ENCODE data around the gene FTCD.
"Not testable (repeated sequence)": the region's sequence is repeated elsewhere in the genome, so short reads cannot be mapped to it uniquely, and the experiment has no call there.

Gene FTCD

DNA sequence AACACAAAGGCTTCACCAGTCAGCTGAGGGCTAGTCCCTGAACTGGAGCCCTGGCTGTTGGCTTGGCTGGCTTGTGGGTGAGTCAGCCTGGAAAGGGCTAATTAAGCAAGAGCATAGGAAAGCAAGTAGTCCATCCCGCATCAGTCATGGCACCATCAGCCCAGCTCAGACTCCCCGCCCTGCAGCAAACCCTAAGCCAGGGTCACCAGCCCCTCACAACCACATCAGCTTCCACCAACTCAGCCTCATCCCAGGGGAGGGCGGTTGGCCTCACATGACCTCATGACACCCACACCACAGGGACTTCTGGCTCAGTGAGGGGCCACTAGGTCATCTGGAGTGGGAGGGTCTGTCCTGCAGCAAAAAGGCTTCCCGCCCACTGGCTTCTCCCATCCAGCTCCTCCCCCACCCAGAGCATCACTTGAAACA lies 35.9 kb upstream of the FTCD start:
- no peaks in the 10 kb centered on the region for H3K9me3 Mint-ChIP-seq

GRCh38 chr21:46190491-46191131 lies 35.2 kb upstream of the FTCD start:
- Mint-ChIP-seq H3K4me3 (no peak overlapping the region), H3K27ac (no peak overlapping the region), H3K4me1 (no peaks in the 10 kb centered on the region), H3K36me3 (peaks cover 36 to 43% of the 10 kb centered on the region in 2 donors), H3K27me3 (no peaks in the 10 kb centered on the region), H3K9me3 (no peaks in the 10 kb centered on the region)
- DNase-seq (no peak), ATAC-seq (replicated peaks) (no peak)

More for the DNA sequence above, 35.9 kb upstream of the FTCD start:
- H3K4me1 Mint-ChIP-seq, result no peaks in the 10 kb centered on the region
- no peak for DNase-seq
- no peaks in the 10 kb centered on the region for H3K27me3 Mint-ChIP-seq
- no peak overlapping the region for H3K4me3 Mint-ChIP-seq
- H3K36me3 Mint-ChIP-seq, result peaks cover 36 to 46% of the 10 kb centered on the region in 2 donors
- no peak overlapping the region for H3K27ac Mint-ChIP-seq
- no peak for ATAC-seq (replicated peaks)

GRCh38 chr21:46189959-46190490 lies 34.6 kb upstream of the FTCD start:
- no peaks in the 10 kb centered on the region for H3K9me3 Mint-ChIP-seq
- peaks cover 31 to 39% of the 10 kb centered on the region in 2 donors for H3K36me3 Mint-ChIP-seq
- H3K4me3 Mint-ChIP-seq, result no peak overlapping the region
- H3K4me1 Mint-ChIP-seq, result no peaks in the 10 kb centered on the region
- DNase-seq (no peak), ATAC-seq (replicated peaks) (no peak)
- no peaks in the 10 kb centered on the region for H3K27me3 Mint-ChIP-seq
- H3K27ac Mint-ChIP-seq, result no peak overlapping the region

DNA sequence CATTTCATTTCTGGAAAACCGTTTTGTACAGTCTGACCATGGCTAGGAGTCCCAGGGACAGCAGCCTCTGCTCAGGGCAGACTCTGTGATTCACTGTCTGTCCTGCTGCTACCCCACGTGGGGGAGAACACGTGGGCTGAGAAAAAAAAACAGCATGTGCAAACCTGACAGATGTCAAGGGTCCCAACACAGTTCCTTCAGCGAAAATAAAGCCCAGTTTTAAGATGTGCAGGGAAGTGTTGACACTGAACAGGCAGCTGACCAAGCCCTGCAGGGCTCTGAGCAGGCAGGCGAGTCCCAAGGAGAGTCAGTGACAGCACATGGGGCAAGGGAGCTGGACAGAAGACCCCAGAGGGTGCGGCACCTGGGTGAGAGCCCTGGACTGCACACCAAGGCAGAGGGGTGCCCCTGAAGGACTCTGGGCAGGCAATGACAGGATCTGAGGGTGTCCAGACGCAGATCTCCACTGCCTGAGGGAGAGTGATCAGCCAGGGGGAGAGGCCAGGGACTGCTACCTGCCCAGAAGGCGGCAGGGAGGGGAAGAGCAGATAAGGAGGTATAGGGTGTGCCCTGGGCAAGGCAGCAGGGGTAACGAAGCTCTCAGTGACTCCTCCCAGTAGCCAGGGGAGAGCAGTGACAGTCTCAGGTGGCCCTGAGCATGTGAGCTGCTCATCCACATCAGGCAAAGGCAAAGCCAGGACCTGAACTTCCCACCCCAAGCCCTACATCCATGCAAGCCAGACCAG lies 34.0 kb upstream of the FTCD start:
- H3K4me1 Mint-ChIP-seq, result no peaks in the 10 kb centered on the region
- ATAC-seq (replicated peaks), result no peak
- H3K27me3 Mint-ChIP-seq, result no peaks in the 10 kb centered on the region
- H3K9me3 Mint-ChIP-seq, result no peaks in the 10 kb centered on the region
- peaks cover 25 to 38% of the 10 kb centered on the region in 2 donors for H3K36me3 Mint-ChIP-seq
- DNase-seq, result no peak
- H3K27ac Mint-ChIP-seq, result no peak overlapping the region
- H3K4me3 Mint-ChIP-seq, result no peak overlapping the region

- peaks cover 16 to 29% of the 10 kb centered on the region in 2 donors for H3K36me3 Mint-ChIP-seq
- H3K27ac Mint-ChIP-seq, result peak overlapping the region; percentile 43
- DNase-seq (no peak), ATAC-seq (replicated peaks) (no peak)
- no peaks in the 10 kb centered on the region for H3K27me3 Mint-ChIP-seq
- H3K4me1 Mint-ChIP-seq, result peaks cover 0 to 5% of the 10 kb centered on the region in 2 donors
- H3K9me3 Mint-ChIP-seq, result no peaks in the 10 kb centered on the region
- H3K4me3 Mint-ChIP-seq, result no peak overlapping the region
Observed at GRCh38 chr21:46188226-46189212, 33.1 kb upstream of the FTCD start.

DNA sequence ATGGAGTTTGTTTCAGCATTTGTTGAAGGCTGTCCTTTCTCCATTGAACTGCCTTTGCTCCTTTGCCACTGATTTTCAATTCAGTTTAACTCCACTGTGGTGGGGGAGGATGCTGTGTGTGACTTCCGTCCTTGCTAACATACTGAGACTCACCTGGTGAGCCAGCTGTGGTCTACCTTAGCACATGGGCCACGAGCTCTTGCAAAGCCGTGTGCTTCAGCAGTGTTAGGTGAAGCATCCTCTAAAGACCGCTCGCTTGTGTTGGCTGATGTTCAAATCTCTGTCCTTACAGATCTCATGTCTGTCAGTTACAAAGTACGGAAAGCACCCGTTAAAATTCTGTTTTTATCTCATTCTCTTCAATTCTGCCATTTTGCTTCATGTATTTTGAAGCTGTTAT lies 32.4 kb upstream of the FTCD start:
- H3K36me3 Mint-ChIP-seq, result peaks cover 13 to 27% of the 10 kb centered on the region in 2 donors
- peaks cover 2 to 10% of the 10 kb centered on the region in 2 donors for H3K4me1 Mint-ChIP-seq
- H3K27me3 Mint-ChIP-seq, result no peaks in the 10 kb centered on the region
- H3K27ac Mint-ChIP-seq, result no peak overlapping the region
- ATAC-seq (replicated peaks), result no peak
- DNase-seq, result no peak
- H3K9me3 Mint-ChIP-seq, result no peaks in the 10 kb centered on the region
- H3K4me3 Mint-ChIP-seq, result no peak overlapping the region

- Mint-ChIP-seq H3K27ac (no peak overlapping the region), H3K4me3 (no peak overlapping the region)
- no peak for ATAC-seq (replicated peaks)
Observed at GRCh38 chr21:46187261-46187660, 31.9 kb upstream of the FTCD start.

DNA sequence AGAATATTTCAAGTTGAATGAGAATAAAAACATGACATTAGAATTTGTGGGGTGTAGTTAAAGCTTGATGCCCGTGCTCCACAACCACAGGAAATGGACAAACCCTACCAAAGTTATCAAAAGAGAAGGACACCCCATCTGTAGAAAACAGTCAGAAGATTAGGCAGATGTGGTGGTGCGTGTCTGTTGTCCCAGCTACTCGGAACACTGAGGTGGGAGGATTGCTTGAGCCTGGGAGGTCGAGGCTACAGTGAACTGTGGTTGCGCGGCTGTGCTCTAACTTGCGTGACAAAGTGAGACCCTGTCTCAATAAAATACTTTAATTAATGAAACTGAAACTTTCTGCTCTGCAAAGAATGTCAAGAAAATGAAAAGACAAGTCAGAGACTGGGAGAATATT lies 30.3 kb upstream of the FTCD start:
- H3K4me3 Mint-ChIP-seq, result no peak overlapping the region
- no peaks in the 10 kb centered on the region for H3K9me3 Mint-ChIP-seq
- H3K27me3 Mint-ChIP-seq, result no peaks in the 10 kb centered on the region
- DNase-seq (no peak), ATAC-seq (replicated peaks) (no peak)
- peaks cover 7 to 18% of the 10 kb centered on the region in 2 donors for H3K36me3 Mint-ChIP-seq
- H3K4me1 Mint-ChIP-seq, result peaks cover 2 to 11% of the 10 kb centered on the region in 2 donors
- H3K27ac Mint-ChIP-seq, result no peak overlapping the region

More at GRCh38 chr21:46187261-46187660, 31.9 kb upstream of the FTCD start:
- no peak for DNase-seq
- Mint-ChIP-seq H3K36me3 (peaks cover 12 to 27% of the 10 kb centered on the region in 2 donors), H3K9me3 (no peaks in the 10 kb centered on the region), H3K27me3 (no peaks in the 10 kb centered on the region), H3K4me1 (peaks cover 2 to 11% of the 10 kb centered on the region in 2 donors)

DNA sequence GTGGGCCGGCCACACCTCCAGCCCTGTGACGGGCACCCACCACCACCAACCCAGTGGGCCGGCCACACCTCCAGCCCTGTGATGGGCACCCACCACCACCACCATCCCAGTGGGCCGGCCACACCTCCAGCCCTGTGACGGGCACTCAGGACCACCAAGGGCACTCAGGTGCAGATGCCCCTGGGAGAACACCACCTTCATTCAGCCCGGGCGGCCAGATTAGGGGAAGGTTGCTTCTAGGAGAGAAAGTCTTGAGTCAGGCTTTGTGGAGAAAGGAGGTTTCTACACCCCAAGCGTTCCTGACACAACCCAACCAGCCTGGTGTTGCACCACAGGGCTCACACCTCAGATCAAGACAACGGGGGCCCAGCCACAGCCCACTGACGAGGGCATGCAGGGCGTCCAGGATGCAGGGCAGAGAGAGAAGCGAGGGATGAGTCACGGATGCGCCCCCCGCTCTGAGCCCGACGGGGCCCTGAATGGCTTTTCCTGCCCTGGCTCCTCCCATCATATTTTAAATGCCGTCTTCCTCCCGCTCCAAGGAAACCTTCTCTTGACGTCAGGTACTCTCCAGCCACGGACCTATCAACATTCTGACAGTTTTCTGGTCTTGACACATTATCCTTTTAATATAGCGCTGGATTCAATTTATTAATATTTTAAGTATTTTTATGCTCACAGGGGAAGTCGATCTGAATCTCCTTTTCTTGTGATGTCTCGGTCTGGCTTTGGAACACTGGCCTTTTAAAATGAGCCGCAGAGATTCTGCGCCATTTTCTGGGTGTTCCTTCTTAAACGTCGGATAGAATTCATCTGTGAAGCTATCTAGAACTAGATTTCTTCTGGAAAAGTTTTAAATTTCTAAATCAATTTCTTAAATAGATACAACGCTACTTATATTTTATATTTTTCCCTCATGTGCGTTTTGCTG lies 29.5 kb upstream of the FTCD start:
- H3K27ac Mint-ChIP-seq, result peak overlapping the region; percentile 91
- ATAC-seq (replicated peaks), result peak; percentile 81 to 82
- peak; percentile 75 for DNase-seq
- H3K4me1 Mint-ChIP-seq, result peaks cover 2 to 11% of the 10 kb centered on the region in 2 donors
- peaks cover 3 to 12% of the 10 kb centered on the region in 2 donors for H3K36me3 Mint-ChIP-seq
- H3K4me3 Mint-ChIP-seq, result peak overlapping the region; percentile 84 to 94
- no peaks in the 10 kb centered on the region for H3K9me3 Mint-ChIP-seq
- H3K27me3 Mint-ChIP-seq, result no peaks in the 10 kb centered on the region

GRCh38 chr21:46183910-46184624 lies 28.7 kb upstream of the FTCD start, which contains the start of gene SPATC1L:
SPATC1L (minus strand) TSS chr21:46184459; CDS start chr21:46182816, 1,643 bp downstream.
- peaks cover 0 to 10% of the 10 kb centered on the region in 2 donors for H3K36me3 Mint-ChIP-seq
- H3K27me3 Mint-ChIP-seq, result no peaks in the 10 kb centered on the region

GRCh38 chr21:46183337-46183909 lies 28.0 kb upstream of the FTCD start:
- Mint-ChIP-seq H3K4me1 (peaks cover 2 to 11% of the 10 kb centered on the region in 2 donors), H3K4me3 (peak overlapping the region; percentile 80 to 88), H3K27ac (peak overlapping the region; percentile 62)
- H3K36me3 Mint-ChIP-seq; ATAC-seq (replicated peaks); H3K27me3 Mint-ChIP-seq; DNase-seq; H3K9me3 Mint-ChIP-seq: not testable (repeated sequence)

More at GRCh38 chr21:46183910-46184624, 28.7 kb upstream of the FTCD start, which contains the start of gene SPATC1L:
- peak within 1 kb of the TSS; percentile 91 for H3K27ac Mint-ChIP-seq
- peaks cover 2 to 11% of the 10 kb centered on the region in 2 donors for H3K4me1 Mint-ChIP-seq
- ATAC-seq (replicated peaks) (peak; percentile 79 to 80), DNase-seq (peak; percentile 50)
- H3K9me3 Mint-ChIP-seq, result no peaks in the 10 kb centered on the region
- H3K4me3 Mint-ChIP-seq, result peak within 1 kb of the TSS; percentile 88 to 94

Data from stimulated activated naive B cell treated with anti-CD40 and anti-IgM and Interleukin-4, amounts not matched to agents 10 μg/mL and 1 μg/mL and 100 μg/mL, for 72 hours (primary cell).